ENCODE measurements around the gene HHLA2.

GRCh38 chr3:108398510-108398909 is 102.2 kb downstream of the HHLA2 start:
- TF ChIP-seq TCF12 (IDR thresholded peaks at IDR 0.05; ENCODE audit: low read depth) (no peak), CEBPB (IDR thresholded peaks at IDR 0.05) (no peak), REST (IDR thresholded peaks at IDR 0.05; ENCODE audit: low read depth) (no peak), TAF1 (IDR thresholded peaks at IDR 0.05; ENCODE audit: low read depth) (no peak), YY1 (IDR thresholded peaks at IDR 0.05; ENCODE audit: low read depth) (no peak), EP300 (IDR thresholded peaks at IDR 0.05; ENCODE audit: borderline replicate concordance) (no peak)
